ENCODE results near the gene SIGLEC5. TPM values are rescaled to one million over a fixed set of nuclear protein-coding genes. Genes with fewer than 3 reads are reported as not detected.
"Not testable (repeated sequence)": the region's sequence is repeated elsewhere in the genome, so short reads cannot be mapped to it uniquely, and the experiment has no call there.

The SIGLEC5 gene
- total and polyA plus RNA-seq, 2 of the 13 experiments (the other 11 are each of a cell fraction or from before 2014, with no cell fraction given), result not detected

- H3K4me1 ChIP-seq (ENCODE audit: insufficient read depth, low read length); H3K4me3 ChIP-seq (replicated peaks in 1 of 3; ENCODE audit: insufficient read depth in 1 of 3, low read depth in 2 of 3, low read length in 3 of 3); in situ Hi-C loops (cut with HindIII; ENCODE audit: extremely low pct_ligation_motif_present, low pct_unique_long_range_greater_than_20kb); CTCF ChIA-PET (ENCODE audit: low intra/inter-chr PET ratio, low total read pairs); intact Hi-C loops (cut with micrococcal nuclease; ENCODE audit: unreplicated experiment); H3K36me3 ChIP-seq (replicated peaks in 1 of 2; ENCODE audit: control insufficient read depth in 1 of 2, insufficient read depth in 2 of 2, low read length in 2 of 2); H3K27me3 ChIP-seq (ENCODE audit: control insufficient read depth in 1 of 2, insufficient read depth in 2 of 2, low read length in 2 of 2); BruUV-seq (replicated peaks); POLR2A ChIA-PET; H3K9me3 ChIP-seq (ENCODE audit: low read length); H4K20me1 ChIP-seq (ENCODE audit: insufficient read depth, low read length); H2AFZ ChIP-seq (ENCODE audit: low read length); H3K4me2 ChIP-seq (ENCODE audit: low read depth, low read length); H3K9ac ChIP-seq (ENCODE audit: insufficient read depth, low read depth, low read length); H3K79me2 ChIP-seq (ENCODE audit: insufficient read depth, low read length); H3K27ac ChIP-seq (ENCODE audit: extremely low read length, insufficient read depth, low read length): not testable (repeated sequence)
- ATAC-seq, result peak; percentile 26; the same call in 1 of the 3 replicates
- WGBS (ENCODE audit: low lambda C conversion rate), result 37% methylated on average over 5 of the region's 7 CpGs
- TF ChIP-seq MAFF (IDR thresholded peaks at IDR 0.05; ENCODE audit: low read depth, low read length), result peak; percentile 54
- peak in 1 of 2 experiments; percentile 61; a peak in 2 of 4 replicates for TF ChIP-seq MAFK (conservative IDR thresholded peaks at IDR 0.05 in 1 of 2, IDR thresholded peaks at IDR 0.05 in 1 of 2; ENCODE audit: low read length in 2 of 2)
- TF ChIP-seq CTCF (CRISPR knock-in tag; IDR thresholded peaks at IDR 0.05), result peak; percentile 40
- peak; percentile 32; the same call in 1 of the 2 replicates for TF ChIP-seq STAG1 (CRISPR knock-in tag; IDR thresholded peaks at IDR 0.05)
- FAIRE-seq, result peak; percentile 67
- peak; percentile 34 for DNase-seq (ENCODE audit: low spot score)
Measured at GRCh38 chr19:51675911-51676565, 45.8 kb upstream of the SIGLEC5 start.

- intact Hi-C loops (cut with micrococcal nuclease; ENCODE audit: unreplicated experiment), result no loop called here
- FAIRE-seq, result no peak
- TF ChIP-seq NFIC (IDR thresholded peaks at IDR 0.05; ENCODE audit: low read length) (no peak), NFRKB (IDR thresholded peaks at IDR 0.05) (no peak), KIAA2018 (CRISPR knock-in tag; IDR thresholded peaks at IDR 0.05; ENCODE audit: borderline replicate concordance) (no peak), EZH2 (conservative IDR thresholded peaks at IDR 0.05; ENCODE audit: low read depth, low read length) (no peak)
Measured at GRCh38 chr19:51668216-51668615, 38.0 kb upstream of the SIGLEC5 start.

More at GRCh38 chr19:51668216-51668615, 38.0 kb upstream of the SIGLEC5 start:
- H4K20me1 ChIP-seq (ENCODE audit: insufficient read depth, low read length), result no peaks in the 10 kb centered on the region
- DNase-seq (ENCODE audit: low spot score) (no peak), ATAC-seq (no peak)
- in situ Hi-C loops (cut with HindIII; ENCODE audit: extremely low pct_ligation_motif_present, low pct_unique_long_range_greater_than_20kb), result no loop called here
- ChIA-PET POLR2A (no interaction called here), CTCF (ENCODE audit: low intra/inter-chr PET ratio, low total read pairs) (no interaction called here)
- no peaks in the 10 kb centered on the region for H3K79me2 ChIP-seq (ENCODE audit: insufficient read depth, low read length)
- no peak overlapping the region for H2AFZ ChIP-seq (ENCODE audit: low read length)
- no TSS peak for BruUV-seq (replicated peaks)
- H3K9ac ChIP-seq (ENCODE audit: insufficient read depth, low read depth, low read length), result no peak overlapping the region
- no peak overlapping the region for H3K4me2 ChIP-seq (ENCODE audit: low read depth, low read length)
- 26% methylated on average over 3 of the region's 3 CpGs for WGBS (ENCODE audit: low lambda C conversion rate)
- no peaks in the 10 kb centered on the region for H3K9me3 ChIP-seq (ENCODE audit: low read length)
- H3K27me3 ChIP-seq (ENCODE audit: control insufficient read depth in 1 of 2, insufficient read depth in 2 of 2, low read length in 2 of 2), result no peaks in the 10 kb centered on the region
- H3K4me3 ChIP-seq (replicated peaks in 1 of 3; ENCODE audit: insufficient read depth in 1 of 3, low read depth in 2 of 3, low read length in 3 of 3), result no peak overlapping the region
- no peaks in the 10 kb centered on the region for H3K4me1 ChIP-seq (ENCODE audit: insufficient read depth, low read length)
- H3K27ac ChIP-seq (ENCODE audit: extremely low read length, insufficient read depth, low read length), result no peak overlapping the region
- H3K36me3 ChIP-seq (replicated peaks in 1 of 2; ENCODE audit: control insufficient read depth in 1 of 2, insufficient read depth in 2 of 2, low read length in 2 of 2), result no peaks in the 10 kb centered on the region
